Muscle of leg (tissue), 11 donors: ENCODE measurements around the gene TMEM170B. TPM values are rescaled to one million over a fixed set of nuclear protein-coding genes. Genes with fewer than 3 reads are reported as not detected.

Source experiments
- DNase-seq: peaks from one replicate; pipeline ENCODE4 v3.0.0; 2013
- H3K27ac ChIP-seq: one replicate; pipeline ENCODE4 v1.5.1; 2013; ENCODE audit warnings: mild to moderate bottlenecking, low read length, control low read depth
- H3K27me3 ChIP-seq: one replicate; pipeline ENCODE4 v1.6.1; 2013; ENCODE audit warnings: low read length; ENCODE audit not compliant: control insufficient read depth, insufficient read depth
- H3K36me3 ChIP-seq: one replicate; pipeline ENCODE4 v1.6.1; 2013; ENCODE audit warnings: low read length; ENCODE audit not compliant: control insufficient read depth, insufficient read depth
- H3K4me1 ChIP-seq: one replicate; pipeline ENCODE4 v1.6.1; 2013; ENCODE audit warnings: low read length; ENCODE audit not compliant: control insufficient read depth, insufficient read depth
- H3K4me3 ChIP-seq: one replicate; pipeline ENCODE4 v1.5.1; 2013; ENCODE audit warnings: low read length, control low read depth
- H3K9me3 ChIP-seq: replicated peaks from 2 replicates; pipeline ENCODE4 v1.6.1; 2013; ENCODE audit warnings: low read depth, low read length; ENCODE audit not compliant: control insufficient read depth
- WGBS: methylation state at CpG from one replicate; pipeline ENCODE4 v1.1.5; 2013; ENCODE audit warnings: missing lambda C conversion rate; ENCODE audit not compliant: insufficient coverage; 5-methylcytosine and 5-hydroxymethylcytosine counted together
- polyA plus RNA-seq, 8 donors: library from polyadenylated mRNA; unstranded; fragments of 120-200 nt; gene quantifications; one replicate each; pipeline versions ENCODE4 v1.2.1 to v1.2.3, GENCODE V29; 2013; ENCODE audit warnings: inconsistent platforms in 1 of 8, low replicate concordance in 1 of 8; ENCODE audit not compliant: insufficient read length in 8 of 8, insufficient read depth in 1 of 8
- total RNA-seq: library from RNA; stranded (reverse); fragments of 120-200 nt; gene quantifications from one replicate; pipeline ENCODE4 v1.2.4, GENCODE V29; 2013

The TMEM170B gene
- total and polyA plus RNA-seq, 9 donors = 3.7 to 6.1 (median 4.7) TPM

DNA sequence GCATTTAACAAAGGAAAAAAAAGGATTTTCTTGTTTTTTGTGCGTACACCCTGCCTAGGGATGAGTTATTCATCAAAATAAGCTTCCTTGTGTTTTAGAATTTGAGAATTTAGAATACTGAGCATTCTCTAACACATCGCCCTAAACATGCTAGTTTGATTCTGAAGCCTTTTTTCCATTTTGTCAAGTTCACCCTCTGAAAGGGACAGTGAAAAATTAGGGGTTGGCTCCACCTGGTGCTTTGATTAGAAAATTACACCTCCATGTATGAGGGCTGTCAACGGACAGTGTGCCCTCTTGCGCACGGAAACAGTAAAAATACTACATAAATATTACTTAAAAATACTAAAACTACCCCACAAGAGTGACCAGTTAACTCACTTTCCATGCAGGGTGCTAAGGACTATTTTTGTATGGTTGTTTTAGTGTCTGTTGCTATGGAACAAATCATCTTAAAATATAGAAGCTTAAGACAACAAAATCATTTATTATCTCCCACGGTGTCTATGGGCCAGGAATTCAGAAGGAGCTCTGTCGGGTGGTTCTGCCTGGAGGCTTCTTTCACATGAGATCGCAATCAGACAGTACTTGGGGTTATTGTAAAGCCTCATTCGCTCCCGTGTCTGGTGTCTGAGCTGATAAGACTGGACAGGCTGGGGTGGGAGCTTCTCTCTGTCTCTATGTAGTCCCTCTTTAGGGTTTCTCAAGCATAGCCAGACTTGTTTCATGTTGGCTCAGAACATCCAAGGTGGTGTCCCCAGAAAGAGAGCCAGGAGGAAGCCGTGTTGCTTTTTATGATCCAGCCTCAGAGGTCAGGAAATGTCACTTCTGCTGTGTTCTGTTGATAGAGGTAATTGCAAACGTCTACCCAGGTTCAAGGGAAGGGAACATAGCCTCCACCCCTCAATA, 41.1 kb upstream of the TMEM170B start:
- Histone ChIP-seq H3K27ac (no peak overlapping the region), H3K9me3 (no peaks in the 10 kb centered on the region), H3K36me3 (no peaks in the 10 kb centered on the region), H3K4me1 (no peaks in the 10 kb centered on the region), H3K27me3 (no peaks in the 10 kb centered on the region), H3K4me3 (no peak overlapping the region)
- DNase-seq = peak; percentile 91
- WGBS = 23% methylated on average over 2 of the region's 12 CpGs

DNA sequence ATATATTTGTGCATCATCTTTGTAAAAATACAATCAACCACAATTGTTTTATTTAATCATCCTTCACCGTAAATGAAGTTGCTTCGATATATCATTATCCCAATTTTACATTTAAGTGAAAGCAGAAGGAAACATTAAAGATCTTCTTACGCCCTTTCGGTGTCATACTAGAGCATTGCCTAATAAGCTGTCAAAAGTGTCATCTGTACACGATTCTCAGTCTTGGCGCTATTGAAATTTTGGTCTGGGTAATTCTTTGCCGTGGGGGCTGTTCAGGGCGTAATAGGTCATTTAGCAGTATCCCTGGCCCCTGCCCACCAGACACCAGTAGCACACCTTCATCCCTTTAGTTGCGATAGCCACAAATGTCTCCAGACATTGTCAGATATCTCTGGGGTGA, 40.4 kb upstream of the TMEM170B start:
- 100% methylated on average over 1 of the region's 9 CpGs for WGBS
- no peak overlapping the region for H3K27ac ChIP-seq
- H3K9me3 ChIP-seq = no peaks in the 10 kb centered on the region
- no peaks in the 10 kb centered on the region for H3K36me3 ChIP-seq
- no peak overlapping the region for H3K4me3 ChIP-seq
- no peaks in the 10 kb centered on the region for H3K4me1 ChIP-seq
- H3K27me3 ChIP-seq = no peaks in the 10 kb centered on the region
- no peak for DNase-seq

GRCh38 chr6:11497881-11498280, 39.7 kb upstream of the TMEM170B start:
- no peak for DNase-seq
- H3K4me3 ChIP-seq = no peak overlapping the region
- H3K27ac ChIP-seq = no peak overlapping the region
- no peaks in the 10 kb centered on the region for H3K9me3 ChIP-seq
- H3K36me3 ChIP-seq = no peaks in the 10 kb centered on the region
- H3K27me3 ChIP-seq = no peaks in the 10 kb centered on the region
- H3K4me1 ChIP-seq = no peaks in the 10 kb centered on the region
- WGBS = 77% methylated on average over 1 of the region's 1 CpG

GRCh38 chr6:11500008-11500407, 37.5 kb upstream of the TMEM170B start:
- H3K9me3 ChIP-seq = no peaks in the 10 kb centered on the region
- H3K27ac ChIP-seq = no peak overlapping the region
- 60% methylated on average over 1 of the region's 2 CpGs for WGBS
- H3K4me3 ChIP-seq = no peak overlapping the region
- DNase-seq = no peak
- H3K27me3 ChIP-seq = no peaks in the 10 kb centered on the region
- no peaks in the 10 kb centered on the region for H3K4me1 ChIP-seq
- H3K36me3 ChIP-seq = no peaks in the 10 kb centered on the region

DNA sequence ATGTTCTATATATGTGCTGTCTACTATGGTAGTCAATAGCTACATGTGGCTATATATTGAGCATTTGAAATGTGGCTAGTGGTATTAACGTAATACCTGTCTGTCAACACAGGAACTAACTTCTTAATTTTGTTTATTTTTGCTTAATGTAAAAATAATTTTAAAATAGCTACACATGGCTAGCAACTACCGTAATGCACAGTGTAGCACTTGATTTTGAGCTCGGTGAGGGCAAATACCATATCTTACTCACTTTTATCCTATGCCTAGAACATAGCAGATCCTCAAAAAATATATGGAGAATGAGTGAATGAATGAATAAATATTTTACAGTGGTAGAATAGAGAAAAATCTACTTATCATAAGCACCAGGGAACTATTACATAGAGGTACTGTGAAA, 28.1 kb upstream of the TMEM170B start:
- H3K4me3 ChIP-seq = no peak overlapping the region
- no CpG with 5 or more reads among the region's 3 CpGs for WGBS
- no peaks in the 10 kb centered on the region for H3K9me3 ChIP-seq
- H3K36me3 ChIP-seq = no peaks in the 10 kb centered on the region
- no peak overlapping the region for H3K27ac ChIP-seq
- no peaks in the 10 kb centered on the region for H3K27me3 ChIP-seq
- DNase-seq = no peak
- H3K4me1 ChIP-seq = no peaks in the 10 kb centered on the region

- 86% methylated on average over 1 of the region's 3 CpGs for WGBS
- H3K4me1 ChIP-seq = no peaks in the 10 kb centered on the region
- no peak for DNase-seq
- no peak overlapping the region for H3K4me3 ChIP-seq
- no peak overlapping the region for H3K27ac ChIP-seq
- no peaks in the 10 kb centered on the region for H3K36me3 ChIP-seq
- no peaks in the 10 kb centered on the region for H3K27me3 ChIP-seq
- H3K9me3 ChIP-seq = no peaks in the 10 kb centered on the region
Observed at GRCh38 chr6:11514672-11515071, 22.9 kb upstream of the TMEM170B start.

- Histone ChIP-seq H3K36me3 (no peaks in the 10 kb centered on the region), H3K27ac (no peak overlapping the region), H3K4me3 (no peak overlapping the region), H3K27me3 (no peaks in the 10 kb centered on the region), H3K9me3 (no peaks in the 10 kb centered on the region), H3K4me1 (no peaks in the 10 kb centered on the region)
- DNase-seq = no peak
- 83% methylated on average over 1 of the region's 3 CpGs for WGBS
Observed at GRCh38 chr6:11515763-11516162, 21.8 kb upstream of the TMEM170B start.

- Histone ChIP-seq H3K27me3 (no peaks in the 10 kb centered on the region), H3K27ac (no peak overlapping the region), H3K4me1 (no peaks in the 10 kb centered on the region), H3K4me3 (no peak overlapping the region), H3K9me3 (no peaks in the 10 kb centered on the region), H3K36me3 (no peaks in the 10 kb centered on the region)
- no peak for DNase-seq
- whole genome bisulfite sequencing = 94% methylated on average over 4 of the region's 4 CpGs
Observed at GRCh38 chr6:11522812-11523605, 14.5 kb upstream of the TMEM170B start.

GRCh38 chr6:11525468-11526155, 11.9 kb upstream of the TMEM170B start:
- Histone ChIP-seq H3K36me3 (no peaks in the 10 kb centered on the region), H3K27ac (no peak overlapping the region), H3K4me1 (no peaks in the 10 kb centered on the region), H3K9me3 (no peaks in the 10 kb centered on the region), H3K4me3 (no peak overlapping the region), H3K27me3 (no peaks in the 10 kb centered on the region)
- DNase-seq = peak; percentile 61
- WGBS = no CpG with 5 or more reads among the region's 2 CpGs

- H3K27ac ChIP-seq = no peak overlapping the region
Observed at GRCh38 chr6:11526156-11526505, 11.4 kb upstream of the TMEM170B start.

More at GRCh38 chr6:11526156-11526505, 11.4 kb upstream of the TMEM170B start:
- Histone ChIP-seq H3K27me3 (no peaks in the 10 kb centered on the region), H3K9me3 (no peaks in the 10 kb centered on the region), H3K4me1 (no peaks in the 10 kb centered on the region), H3K36me3 (no peaks in the 10 kb centered on the region), H3K4me3 (no peak overlapping the region)
- no peak for DNase-seq
- WGBS = no CpG with 5 or more reads among the region's 3 CpGs
